Measurements from ENCODE around the gene ARVCF. TPM values are rescaled to one million over a fixed set of nuclear protein-coding genes. Genes with fewer than 3 reads are reported as not detected.

Gene ARVCF
- total RNA-seq, 4 donors from 2014 or later, result 32.5 to 61.5 (median 39.5) TPM

GRCh38 chr22:19932367-19933206, 84.0 kb downstream of the ARVCF start:
- H3K27ac ChIP-seq, result no peak overlapping the region
- WGBS, 2 donors (ENCODE audit: low coverage in 1 of 2), result 59 to 80% methylated on average over 2 to 4 of the region's 12 CpGs
- H3K4me3 ChIP-seq, result no peak overlapping the region
- TF ChIP-seq EP300 (IDR thresholded peaks at IDR 0.05) (no peak), POLR2AphosphoS5 (IDR thresholded peaks at IDR 0.05) (no peak), CTCF (IDR thresholded peaks at IDR 0.05) (no peak)
- H3K27me3 ChIP-seq, result no peaks in the 10 kb centered on the region
- peaks cover 0 to 28% of the 10 kb centered on the region in 2 donors for H3K36me3 ChIP-seq
- no peaks in the 10 kb centered on the region for H3K4me1 ChIP-seq
- peak; percentile 57 for ATAC-seq
- no peaks in the 10 kb centered on the region for H3K9me3 ChIP-seq

GRCh38 chr22:19931514-19931913, 85.1 kb downstream of the ARVCF start:
- Histone ChIP-seq H3K36me3 (peaks cover 0 to 24% of the 10 kb centered on the region in 2 donors), H3K4me3 (no peak overlapping the region), H3K27me3 (no peaks in the 10 kb centered on the region), H3K27ac (no peak overlapping the region), H3K9me3 (no peaks in the 10 kb centered on the region), H3K4me1 (no peaks in the 10 kb centered on the region)
- WGBS, 2 donors (ENCODE audit: low coverage in 1 of 2), result 93 to 96% methylated on average over 4 of the region's 8 CpGs
- TF ChIP-seq POLR2AphosphoS5 (IDR thresholded peaks at IDR 0.05) (no peak), CTCF (IDR thresholded peaks at IDR 0.05) (no peak), EP300 (IDR thresholded peaks at IDR 0.05) (no peak), POLR2A (IDR thresholded peaks at IDR 0.05) (no peak)
- no peak for ATAC-seq

GRCh38 chr22:19930551-19931486, 85.8 kb downstream of the ARVCF start:
- H3K27ac ChIP-seq, result no peak overlapping the region
- no peaks in the 10 kb centered on the region for H3K9me3 ChIP-seq
- TF ChIP-seq EP300 (IDR thresholded peaks at IDR 0.05), result no peak
- TF ChIP-seq CTCF (IDR thresholded peaks at IDR 0.05), result no peak
- TF ChIP-seq POLR2A (IDR thresholded peaks at IDR 0.05), result no peak
- no peak for TF ChIP-seq POLR2AphosphoS5 (IDR thresholded peaks at IDR 0.05)
- WGBS, 2 donors (ENCODE audit: low coverage in 1 of 2), result 84% methylated on average over 14 to 15 of the region's 21 CpGs
- H3K4me3 ChIP-seq, result no peak overlapping the region
- H3K27me3 ChIP-seq, result no peaks in the 10 kb centered on the region
- peaks cover 0 to 20% of the 10 kb centered on the region in 2 donors for H3K36me3 ChIP-seq
- no peak for ATAC-seq
- no peaks in the 10 kb centered on the region for H3K4me1 ChIP-seq

- Histone ChIP-seq H3K27me3 (no peaks in the 10 kb centered on the region), H3K36me3 (peaks cover 0 to 19% of the 10 kb centered on the region in 2 donors), H3K4me1 (no peaks in the 10 kb centered on the region), H3K4me3 (no peak overlapping the region), H3K27ac (no peak overlapping the region), H3K9me3 (no peaks in the 10 kb centered on the region)
- 97 to 100% methylated on average over 3 to 6 of the region's 21 CpGs for WGBS, 2 donors (ENCODE audit: low coverage in 1 of 2)
- TF ChIP-seq POLR2AphosphoS5 (IDR thresholded peaks at IDR 0.05) (no peak), POLR2A (IDR thresholded peaks at IDR 0.05) (no peak), EP300 (IDR thresholded peaks at IDR 0.05) (no peak), CTCF (IDR thresholded peaks at IDR 0.05) (no peak)
- ATAC-seq, result no peak
Measured at GRCh38 chr22:19929586-19930550, 86.8 kb downstream of the ARVCF start.

Measured in gastroesophageal sphincter (tissue), 4 donors.